HepG2 (cell line): ENCODE data around the gene SBNO2. TPM values are rescaled to one million over a fixed set of nuclear protein-coding genes. Genes with fewer than 3 reads are reported as not detected.

ENCODE experiments used
- BRF2 ChIP-seq: sonication (generic); formaldehyde crosslinking; IDR thresholded peaks from 2 replicates; pipeline ENCODE4 v1.8.1; 2022; ENCODE audit warnings: mild to moderate bottlenecking, missing genetic modification reagents
- CREB1 ChIP-seq, 2 experiments: fragments of 450-650 bp in 1 of 2; IDR thresholded peaks; 2 replicates each; pipeline ENCODE4 v1.6.1; 2016 to 2017; ENCODE audit warnings: control low read depth in 1 of 2, mild to moderate bottlenecking in 1 of 2, missing compliant biosample characterization in 1 of 2, missing genetic modification characterization in 1 of 2
- ESRRA ChIP-seq: sonication (generic); formaldehyde crosslinking; IDR thresholded peaks from 2 replicates; pipeline ENCODE4 v1.5.1; 2020; ENCODE audit warnings: mild to moderate bottlenecking, low read depth, missing genetic modification reagents
- MAFF ChIP-seq: IDR thresholded peaks from 2 replicates; pipeline ENCODE4 v1.6.1; 2011; ENCODE audit warnings: low read depth, low read length, improper control_type of control experiment
- PHF21A ChIP-seq: sonication (generic); formaldehyde crosslinking; IDR thresholded peaks from 2 replicates; pipeline ENCODE4 v1.5.0; 2020; ENCODE audit warnings: mild to moderate bottlenecking, missing genetic modification reagents
- PREB ChIP-seq: sonication (generic); formaldehyde crosslinking; IDR thresholded peaks from 2 replicates; pipeline ENCODE4 v1.4.0; 2020; ENCODE audit warnings: missing genetic modification reagents
- RELA ChIP-seq: sonication (generic); formaldehyde crosslinking; IDR thresholded peaks from 2 replicates; pipeline ENCODE4 v1.4.0; 2020; ENCODE audit warnings: missing genetic modification reagents
- REPIN1 ChIP-seq: sonication (generic); formaldehyde crosslinking; IDR thresholded peaks from 2 replicates; pipeline ENCODE4 v1.8.0; 2022; ENCODE audit warnings: missing genetic modification reagents, low read depth, mild to moderate bottlenecking, borderline replicate concordance
- RFXAP ChIP-seq: sonication (generic); formaldehyde crosslinking; IDR thresholded peaks from 2 replicates; pipeline ENCODE4 v1.4.0; 2020; ENCODE audit warnings: missing genetic modification reagents, borderline replicate concordance
- SRF ChIP-seq: IDR thresholded peaks from 2 replicates; pipeline ENCODE4 v1.6.1; 2011; ENCODE audit warnings: mild to moderate bottlenecking, low read depth, low read length, moderate library complexity
- TRAFD1 ChIP-seq: sonication (generic); formaldehyde crosslinking; IDR thresholded peaks from 2 replicates; pipeline ENCODE4 v1.5.1; 2020; ENCODE audit warnings: missing genetic modification reagents, mild to moderate bottlenecking, borderline replicate concordance
- XBP1 ChIP-seq: sonication (generic); formaldehyde crosslinking; IDR thresholded peaks from 2 replicates; pipeline ENCODE4 v1.5.0; 2020; ENCODE audit warnings: missing genetic modification reagents
- ZNF282 ChIP-seq: fragments of 450-650 bp; IDR thresholded peaks from 2 replicates; pipeline ENCODE4 v1.6.1; 2018; ENCODE audit not compliant: partially characterized antibody
- ZNF362 ChIP-seq: sonication (generic); formaldehyde crosslinking; IDR thresholded peaks from 2 replicates; pipeline ENCODE4 v1.4.0; 2020; ENCODE audit warnings: missing genetic modification reagents, mild to moderate bottlenecking, borderline replicate concordance
- ZNF484 ChIP-seq: sonication (generic); formaldehyde crosslinking; IDR thresholded peaks from 2 replicates; pipeline ENCODE4 v1.5.1; 2020; ENCODE audit warnings: mild to moderate bottlenecking, low read depth, missing genetic modification reagents, borderline replicate concordance
- ZNF800 ChIP-seq: sonication (generic); formaldehyde crosslinking; IDR thresholded peaks from 2 replicates; pipeline ENCODE4 v1.4.0; 2020; ENCODE audit warnings: missing genetic modification reagents
- ZNF850 ChIP-seq: sonication (generic); formaldehyde crosslinking; conservative IDR thresholded peaks from 2 replicates; pipeline ENCODE4 v1.9.0; 2021; ENCODE audit warnings: mild to moderate bottlenecking, missing genetic modification reagents
- ZNF878 ChIP-seq: sonication (generic); formaldehyde crosslinking; IDR thresholded peaks from 2 replicates; pipeline ENCODE4 v1.8.1; 2023; ENCODE audit warnings: mild to moderate bottlenecking, missing genetic modification reagents, moderate library complexity
- ZSCAN25 ChIP-seq: sonication (generic); formaldehyde crosslinking; IDR thresholded peaks from 2 replicates; pipeline ENCODE4 v1.8.0; 2022; ENCODE audit warnings: mild to moderate bottlenecking, missing genetic modification reagents
- polyA plus RNA-seq, 8 experiments: library from polyadenylated mRNA; depleted of rRNA in 3 of 8; stranded (reverse) in 7 of 8; unstranded in 1 of 8; fragments of >200 nt; fragmentation: Illumina TruSeq in 4 of 8; extraction: Trizol in 4 of 8; gene quantifications; 2 replicates each; pipeline versions ENCODE4 v1.2.1 to v1.2.3, GENCODE V29; 2011 to 2016; ENCODE audit warnings: low read depth in 4 of 8, missing spikeins in 1 of 8, mixed read lengths in 1 of 8; ENCODE audit not compliant: insufficient read depth in 1 of 8
- total RNA-seq, 5 experiments: library from RNA; depleted of rRNA; stranded (reverse); fragments of >200 nt; fragmentation: Illumina TruSeq; extraction: Trizol; gene quantifications; 2 replicates each; pipeline ENCODE4 v1.2.3, GENCODE V29; 2016; ENCODE audit warnings: low read depth in 1 of 5

Gene SBNO2
- total and polyA plus RNA-seq, 2 of the 13 experiments (the other 11 are each of a cell fraction or from before 2014, with no cell fraction given) = 8.6 to 10.4 TPM

- TF ChIP-seq PREB (CRISPR knock-in tag) (no peak), RFXAP (CRISPR knock-in tag) (no peak), TRAFD1 (CRISPR knock-in tag) (no peak), ZNF362 (no peak; the same call in 1 of the 2 replicates), ZNF484 (CRISPR knock-in tag) (no peak), ZSCAN25 (CRISPR knock-in tag) (peak; percentile 53; the same call in 1 of the 2 replicates), CREB1 (IDR thresholded peaks at IDR 0.05) (peak; percentile 88), CREB1 (CRISPR knock-in tag; IDR thresholded peaks at IDR 0.05) (no peak), ZNF850 (CRISPR knock-in tag) (peak; percentile 86; the same call in 1 of the 2 replicates), REPIN1 (CRISPR knock-in tag) (0 out of 2 replicates have a peak, but pooled peaks have one; percentile 36), ZNF800 (CRISPR knock-in tag) (no peak), ZNF878 (CRISPR knock-in tag) (no peak), ZNF282 (no peak), RELA (peak; percentile 43; the same call in 1 of the 2 replicates), BRF2 (CRISPR knock-in tag) (peak; percentile 72), PHF21A (0 out of 2 replicates have a peak, but pooled peaks have one; percentile 39), XBP1 (no peak; the same call in 1 of the 2 replicates), SRF (no peak), ESRRA (CRISPR knock-in tag) (no peak), MAFF (no peak)
These were observed 70.3 kb downstream of the SBNO2 start, which contains the start of gene GPX4 (continued) for GRCh38 chr19:1103708-1104310.
